Progenitor cell of endocrine pancreas (in vitro differentiated cells): ENCODE measurements around the gene NAGLU. TPM values are rescaled to one million over a fixed set of nuclear protein-coding genes. Genes with fewer than 3 reads are reported as not detected.
"Not testable (repeated sequence)": the region's sequence is repeated elsewhere in the genome, so short reads cannot be mapped to it uniquely, and the experiment has no call there.

Experiments used
- DNase-seq: peaks from one replicate; pipeline ENCODE4 v3.0.0; 2021; ENCODE audit warnings: low spot score; ENCODE audit not compliant: unreplicated experiment
- H3K27ac Mint-ChIP-seq: 2 replicates; pipeline ENCODE4 v1.8.0; 2021; ENCODE audit warnings: mild to moderate bottlenecking, moderate library complexity, mixed read lengths
- H3K27me3 Mint-ChIP-seq: 2 replicates; pipeline ENCODE4 v1.8.0; 2021; ENCODE audit warnings: mixed read lengths
- H3K36me3 Mint-ChIP-seq: 2 replicates; pipeline ENCODE4 v1.8.0; 2022; ENCODE audit warnings: mixed read lengths; ENCODE audit not compliant: insufficient read depth
- H3K4me1 Mint-ChIP-seq: 2 replicates; pipeline ENCODE4 v1.8.0; 2021; ENCODE audit warnings: low read depth, mixed read lengths
- H3K4me3 Mint-ChIP-seq: 2 replicates; pipeline ENCODE4 v1.8.0; 2021; ENCODE audit warnings: low read depth, mild to moderate bottlenecking, moderate library complexity, mixed read lengths
- H3K9me3 Mint-ChIP-seq: 2 replicates; pipeline ENCODE4 v1.8.0; 2021; ENCODE audit warnings: low read depth, mixed read lengths
- total RNA-seq: library from RNA; stranded (reverse); gene quantifications from 2 replicates; pipeline ENCODE4 v1.2.1, GENCODE V29; 2021
- TF ChIP-seq, protein P1 (sequence below): fragments of 200-600 bp; sonication (generic); IDR thresholded peaks from one replicate; pipeline ENCODE4 v1.5.0; 2021; ENCODE audit warnings: antibody characterized with exemption, mild to moderate bottlenecking; ENCODE audit not compliant: unreplicated experiment

Gene NAGLU
- total RNA-seq, 1 donor from 2014 or later, result 19.0 TPM

DNA sequence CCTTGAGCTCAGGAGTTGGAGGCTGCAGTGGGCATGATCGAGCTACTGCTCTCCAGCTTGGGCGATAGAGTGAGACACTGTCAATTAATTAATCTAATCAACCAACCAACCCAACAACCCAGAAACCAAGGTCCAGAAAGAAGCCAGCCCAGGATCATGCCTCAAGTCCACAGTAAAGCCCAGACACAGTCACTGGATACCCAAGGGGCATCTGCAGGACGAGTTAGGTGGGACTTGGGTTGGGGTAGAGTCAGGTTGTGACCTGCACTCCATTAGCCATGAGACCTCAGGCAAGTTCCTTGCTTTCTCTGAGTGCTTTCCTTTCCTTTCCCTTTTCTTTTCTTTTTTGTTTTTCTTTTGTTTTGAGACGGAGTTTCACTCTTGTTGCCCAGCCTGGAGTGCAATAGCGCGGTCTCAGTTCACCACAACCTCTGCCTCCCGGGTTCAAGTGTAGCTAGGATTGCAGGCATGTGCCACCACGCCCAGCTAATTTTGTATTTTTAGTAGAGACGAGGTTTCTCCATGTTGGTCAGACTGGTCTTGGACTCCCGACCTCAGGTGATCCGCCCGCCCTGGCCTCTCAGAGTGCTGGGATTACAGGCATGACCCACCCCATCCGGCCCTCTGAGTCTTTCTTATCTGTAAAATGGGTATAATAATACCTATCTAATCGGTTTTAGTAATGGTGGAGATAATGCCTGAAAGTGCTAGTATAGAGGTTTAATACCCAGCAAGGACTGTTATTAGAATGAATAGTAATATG is 13.1 kb downstream of the NAGLU start:
- H3K36me3 Mint-ChIP-seq, result peaks cover 2% of the 10 kb centered on the region
- TF ChIP-seq, protein P1, sequence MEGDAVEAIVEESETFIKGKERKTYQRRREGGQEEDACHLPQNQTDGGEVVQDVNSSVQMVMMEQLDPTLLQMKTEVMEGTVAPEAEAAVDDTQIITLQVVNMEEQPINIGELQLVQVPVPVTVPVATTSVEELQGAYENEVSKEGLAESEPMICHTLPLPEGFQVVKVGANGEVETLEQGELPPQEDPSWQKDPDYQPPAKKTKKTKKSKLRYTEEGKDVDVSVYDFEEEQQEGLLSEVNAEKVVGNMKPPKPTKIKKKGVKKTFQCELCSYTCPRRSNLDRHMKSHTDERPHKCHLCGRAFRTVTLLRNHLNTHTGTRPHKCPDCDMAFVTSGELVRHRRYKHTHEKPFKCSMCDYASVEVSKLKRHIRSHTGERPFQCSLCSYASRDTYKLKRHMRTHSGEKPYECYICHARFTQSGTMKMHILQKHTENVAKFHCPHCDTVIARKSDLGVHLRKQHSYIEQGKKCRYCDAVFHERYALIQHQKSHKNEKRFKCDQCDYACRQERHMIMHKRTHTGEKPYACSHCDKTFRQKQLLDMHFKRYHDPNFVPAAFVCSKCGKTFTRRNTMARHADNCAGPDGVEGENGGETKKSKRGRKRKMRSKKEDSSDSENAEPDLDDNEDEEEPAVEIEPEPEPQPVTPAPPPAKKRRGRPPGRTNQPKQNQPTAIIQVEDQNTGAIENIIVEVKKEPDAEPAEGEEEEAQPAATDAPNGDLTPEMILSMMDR, result no peak
- DNase-seq, result no peak
- no peaks in the 10 kb centered on the region for H3K27me3 Mint-ChIP-seq
- H3K9me3 Mint-ChIP-seq, result no peaks in the 10 kb centered on the region
- peak overlapping the region; percentile 29 for H3K27ac Mint-ChIP-seq
- H3K4me3 Mint-ChIP-seq, result peak overlapping the region; percentile 62
- peaks cover 6% of the 10 kb centered on the region for H3K4me1 Mint-ChIP-seq

DNA sequence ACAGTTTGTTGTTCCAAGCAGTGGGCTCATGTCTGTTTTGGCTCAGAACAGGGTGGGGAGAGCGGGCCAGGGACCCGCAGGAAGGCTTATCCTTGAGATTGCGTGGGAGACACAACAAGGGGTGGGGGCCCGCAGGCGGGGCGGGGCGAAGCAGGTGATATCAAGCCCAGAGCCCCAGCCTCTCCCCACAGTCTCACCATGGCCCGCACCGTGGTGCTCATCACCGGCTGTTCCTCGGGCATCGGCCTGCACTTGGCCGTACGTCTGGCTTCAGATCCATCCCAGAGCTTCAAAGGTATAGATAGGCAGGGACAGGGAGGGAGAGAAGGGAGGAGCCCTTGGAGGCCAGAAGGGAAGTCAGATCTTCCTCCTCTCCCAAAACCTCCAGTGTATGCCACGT is 16.7 kb downstream of the NAGLU start, which contains the start of gene HSD17B1:
Gene HSD17B1 (plus strand): TSS at position 188 of the 400 bp plus-strand sequence. CDS start 11 bp downstream, at position 199.
- H3K36me3 Mint-ChIP-seq, H3K4me1 Mint-ChIP-seq, H3K27me3 Mint-ChIP-seq, H3K9me3 Mint-ChIP-seq, DNase-seq: not testable (repeated sequence)
- Mint-ChIP-seq H3K4me3 (peak within 1 kb of the TSS; percentile 88), H3K27ac (peak within 1 kb of the TSS; percentile 94)

- DNase-seq, result no peak
- Mint-ChIP-seq H3K4me1 (peaks cover 8% of the 10 kb centered on the region), H3K4me3 (peak overlapping the region; percentile 88), H3K36me3 (no peaks in the 10 kb centered on the region), H3K27ac (no peak overlapping the region), H3K27me3 (no peaks in the 10 kb centered on the region), H3K9me3 (no peaks in the 10 kb centered on the region)
- TF ChIP-seq, protein P1, result no peak
These were observed 17.2 kb downstream of the NAGLU start for GRCh38 chr17:42553161-42553818.

GRCh38 chr17:42553866-42554249 is 17.8 kb downstream of the NAGLU start:
- no peak for DNase-seq
- Mint-ChIP-seq H3K4me3 (peak overlapping the region; percentile 88), H3K27ac (peak overlapping the region; percentile 94), H3K9me3 (no peaks in the 10 kb centered on the region), H3K27me3 (no peaks in the 10 kb centered on the region), H3K36me3 (no peaks in the 10 kb centered on the region), H3K4me1 (peaks cover 6% of the 10 kb centered on the region)
- TF ChIP-seq, protein P1, result no peak

DNA sequence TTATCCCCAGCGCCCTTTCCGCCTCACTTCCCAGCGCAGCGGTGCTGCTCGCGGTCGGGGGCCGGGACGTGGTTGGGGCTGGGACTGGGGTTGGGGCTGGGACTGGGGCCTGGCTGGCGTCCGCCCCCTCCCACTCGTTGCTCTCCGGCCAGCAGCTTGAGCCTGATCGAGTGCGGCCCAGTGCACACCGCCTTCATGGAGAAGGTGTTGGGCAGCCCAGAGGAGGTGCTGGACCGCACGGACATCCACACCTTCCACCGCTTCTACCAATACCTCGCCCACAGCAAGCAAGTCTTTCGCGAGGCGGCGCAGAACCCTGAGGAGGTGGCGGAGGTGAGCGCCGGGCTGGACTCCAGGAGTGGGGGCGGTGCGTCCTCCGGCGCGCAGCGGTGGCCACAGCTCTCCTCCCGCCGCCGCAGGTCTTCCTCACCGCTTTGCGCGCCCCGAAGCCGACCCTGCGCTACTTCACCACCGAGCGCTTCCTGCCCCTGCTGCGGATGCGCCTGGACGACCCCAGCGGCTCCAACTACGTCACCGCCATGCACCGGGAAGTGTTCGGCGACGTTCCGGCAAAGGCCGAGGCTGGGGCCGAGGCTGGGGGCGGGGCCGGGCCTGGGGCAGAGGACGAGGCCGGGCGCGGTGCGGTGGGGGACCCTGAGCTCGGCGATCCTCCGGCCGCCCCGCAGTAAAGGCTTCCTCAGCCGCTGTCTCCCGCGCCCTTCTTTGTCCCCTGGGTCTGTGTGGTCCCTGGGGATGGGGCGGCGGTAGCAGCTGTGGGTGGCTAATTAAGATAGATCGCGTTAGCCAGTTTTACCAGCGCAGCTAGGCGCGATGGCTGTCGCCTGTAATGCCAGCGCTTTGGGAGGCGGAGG is 18.4 kb downstream of the NAGLU start:
- Mint-ChIP-seq H3K4me1 (peaks cover 4% of the 10 kb centered on the region), H3K36me3 (no peaks in the 10 kb centered on the region), H3K27me3 (no peaks in the 10 kb centered on the region), H3K27ac (peak overlapping the region; percentile 94), H3K9me3 (no peaks in the 10 kb centered on the region), H3K4me3 (peak overlapping the region; percentile 88)
- TF ChIP-seq, protein P1, result no peak
- peak; percentile 73 for DNase-seq
